HG03342 (cell line): ENCODE measurements around the gene WRAP53.

Experiments
- ATAC-seq: cut with Tn5 transposase; IDR thresholded peaks from one replicate; pipeline ENCODE4 v1.9.1; 2021; ENCODE audit warnings: mild to moderate bottlenecking, moderate library complexity; ENCODE audit not compliant: unreplicated experiment

The WRAP53 gene

GRCh38 chr17:7740481-7741001, 52.3 kb downstream of the WRAP53 start:
- ATAC-seq, result no peak

- no peak for ATAC-seq
These were observed 54.5 kb downstream of the WRAP53 start for GRCh38 chr17:7742729-7743128.

GRCh38 chr17:7744416-7744815, 56.1 kb downstream of the WRAP53 start:
- no peak for ATAC-seq

- ATAC-seq, result no peak
These were observed 57.6 kb downstream of the WRAP53 start for GRCh38 chr17:7745748-7746470.

GRCh38 chr17:7747635-7748071, 59.4 kb downstream of the WRAP53 start:
- no peak for ATAC-seq

GRCh38 chr17:7748076-7748775, 59.9 kb downstream of the WRAP53 start:
- ATAC-seq, result no peak

- no peak for ATAC-seq
These were observed 62.1 kb downstream of the WRAP53 start for GRCh38 chr17:7750321-7750821.
